MM.1S (cell line): ENCODE data around the gene PLXNA4.

Experiments used
- DNase-seq: peaks from one replicate; pipeline ENCODE4 v3.0.0-alpha.2; 2015
- H2AFZ ChIP-seq: fragments of 300-600 bp; sonication (generic); 2 replicates; pipeline ENCODE4 v1.6.0; 2016; ENCODE audit warnings: antibody characterized with exemption, low read length
- H3F3A ChIP-seq: fragments of 300-600 bp; sonication (generic); 2 replicates; pipeline ENCODE4 v1.6.1; 2016; ENCODE audit warnings: mild to moderate bottlenecking, antibody characterized with exemption, low read length, moderate library complexity, mixed read lengths; ENCODE audit not compliant: insufficient read depth
- H3K27ac ChIP-seq: fragments of 300-600 bp; sonication (generic); 2 replicates; pipeline ENCODE4 v1.5.1; 2016; ENCODE audit warnings: mild to moderate bottlenecking, low read length
- H3K27me3 ChIP-seq: fragments of 300-600 bp; sonication (generic); replicated peaks from 2 replicates; pipeline ENCODE4 v1.6.0; 2016; ENCODE audit warnings: low read length; ENCODE audit not compliant: insufficient read depth
- H3K36me3 ChIP-seq: fragments of 300-600 bp; sonication (generic); replicated peaks from 2 replicates; pipeline ENCODE4 v1.6.1; 2016; ENCODE audit warnings: mild to moderate bottlenecking, low read length, mixed read lengths; ENCODE audit not compliant: insufficient read depth
- H3K4me1 ChIP-seq: fragments of 300-600 bp; sonication (generic); 2 replicates; pipeline ENCODE4 v1.6.1; 2016; ENCODE audit warnings: low read length, mixed read lengths
- H3K4me2 ChIP-seq: fragments of 300-600 bp; sonication (generic); 2 replicates; pipeline ENCODE4 v1.6.0; 2016; ENCODE audit warnings: low read depth, low read length
- H3K4me3 ChIP-seq: fragments of 300-600 bp; sonication (generic); 2 replicates; pipeline ENCODE4 v1.5.1; 2016; ENCODE audit warnings: low read length, mixed read lengths
- H3K79me2 ChIP-seq: fragments of 300-600 bp; sonication (generic); 2 replicates; pipeline ENCODE4 v1.6.1; 2016; ENCODE audit warnings: mixed run types, low read length, mixed read lengths
- H3K9ac ChIP-seq: fragments of 300-600 bp; sonication (generic); 2 replicates; pipeline ENCODE4 v1.6.1; 2016; ENCODE audit warnings: low read length, mixed read lengths
- H3K9me2 ChIP-seq: fragments of 300-600 bp; sonication (generic); replicated peaks from 2 replicates; pipeline ENCODE4 v1.6.1; 2016; ENCODE audit warnings: mild to moderate bottlenecking, low read length, mixed read lengths; ENCODE audit not compliant: insufficient read depth
- H3K9me3 ChIP-seq: fragments of 300-600 bp; sonication (generic); replicated peaks from 2 replicates; pipeline ENCODE4 v1.6.1; 2016; ENCODE audit warnings: mild to moderate bottlenecking, low read length, mixed read lengths; ENCODE audit not compliant: insufficient read depth
- H4K20me1 ChIP-seq: fragments of 300-600 bp; sonication (generic); 2 replicates; pipeline ENCODE4 v1.6.1; 2016; ENCODE audit warnings: mild to moderate bottlenecking, low read length, moderate library complexity, mixed read lengths; ENCODE audit not compliant: insufficient read depth
- EZH2 ChIP-seq: fragments of 300-600 bp; sonication (generic); optimal IDR thresholded peaks from 2 replicates; pipeline ENCODE3; 2017; ENCODE audit warnings: low read depth, mild to moderate bottlenecking, antibody characterized with exemption, low read length, mixed read lengths
- EZH2phosphoT487 ChIP-seq: fragments of 300-600 bp; sonication (generic); IDR thresholded peaks from 2 replicates; pipeline ENCODE4 v1.6.1; 2018; ENCODE audit warnings: antibody characterized with exemption, low read length
- TF ChIP-seq, protein P1 (sequence below): fragments of 300-600 bp; sonication (generic); IDR thresholded peaks from 2 replicates; pipeline ENCODE4 v1.5.1; 2016; ENCODE audit warnings: antibody characterized with exemption, low read length, mixed read lengths

Gene PLXNA4

DNA sequence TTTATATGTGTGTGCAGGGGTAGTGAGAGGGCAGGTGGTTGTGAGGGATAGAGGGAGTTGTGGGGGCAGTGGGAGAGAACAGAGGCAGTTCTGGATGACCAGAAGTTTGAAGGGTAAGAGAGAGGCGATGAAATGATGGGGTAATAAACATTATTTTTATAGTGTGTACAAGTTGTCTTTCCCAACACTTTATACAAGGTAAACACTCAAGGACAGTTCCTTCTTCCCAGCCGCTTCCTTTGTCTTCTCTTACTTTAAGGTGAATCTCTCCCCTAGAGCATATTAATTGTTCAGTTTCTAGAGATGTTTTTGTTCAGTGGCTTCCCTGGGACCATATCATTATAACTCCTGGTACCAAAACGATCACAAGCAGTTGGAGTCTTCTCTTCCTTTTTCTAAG lies 475.8 kb downstream of the PLXNA4 start:
- no peak for DNase-seq
- H3K4me1 ChIP-seq: no peaks in the 10 kb centered on the region
- H3K4me3 ChIP-seq: no peak overlapping the region
- no peak overlapping the region for H3K4me2 ChIP-seq
- TF ChIP-seq EZH2 (no peak), EZH2phosphoT487 (no peak)
- TF ChIP-seq, protein P1, sequence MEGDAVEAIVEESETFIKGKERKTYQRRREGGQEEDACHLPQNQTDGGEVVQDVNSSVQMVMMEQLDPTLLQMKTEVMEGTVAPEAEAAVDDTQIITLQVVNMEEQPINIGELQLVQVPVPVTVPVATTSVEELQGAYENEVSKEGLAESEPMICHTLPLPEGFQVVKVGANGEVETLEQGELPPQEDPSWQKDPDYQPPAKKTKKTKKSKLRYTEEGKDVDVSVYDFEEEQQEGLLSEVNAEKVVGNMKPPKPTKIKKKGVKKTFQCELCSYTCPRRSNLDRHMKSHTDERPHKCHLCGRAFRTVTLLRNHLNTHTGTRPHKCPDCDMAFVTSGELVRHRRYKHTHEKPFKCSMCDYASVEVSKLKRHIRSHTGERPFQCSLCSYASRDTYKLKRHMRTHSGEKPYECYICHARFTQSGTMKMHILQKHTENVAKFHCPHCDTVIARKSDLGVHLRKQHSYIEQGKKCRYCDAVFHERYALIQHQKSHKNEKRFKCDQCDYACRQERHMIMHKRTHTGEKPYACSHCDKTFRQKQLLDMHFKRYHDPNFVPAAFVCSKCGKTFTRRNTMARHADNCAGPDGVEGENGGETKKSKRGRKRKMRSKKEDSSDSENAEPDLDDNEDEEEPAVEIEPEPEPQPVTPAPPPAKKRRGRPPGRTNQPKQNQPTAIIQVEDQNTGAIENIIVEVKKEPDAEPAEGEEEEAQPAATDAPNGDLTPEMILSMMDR: no peak
- no peaks in the 10 kb centered on the region for H3K36me3 ChIP-seq
- no peaks in the 10 kb centered on the region for H3K27me3 ChIP-seq
- no peak overlapping the region for H2AFZ ChIP-seq
- no peak overlapping the region for H3K27ac ChIP-seq
- H3K9me2 ChIP-seq: no peaks in the 10 kb centered on the region
- H4K20me1 ChIP-seq: no peaks in the 10 kb centered on the region
- no peaks in the 10 kb centered on the region for H3K79me2 ChIP-seq
- no peak overlapping the region for H3K9ac ChIP-seq
- H3F3A ChIP-seq: no peaks in the 10 kb centered on the region
- no peaks in the 10 kb centered on the region for H3K9me3 ChIP-seq

DNA sequence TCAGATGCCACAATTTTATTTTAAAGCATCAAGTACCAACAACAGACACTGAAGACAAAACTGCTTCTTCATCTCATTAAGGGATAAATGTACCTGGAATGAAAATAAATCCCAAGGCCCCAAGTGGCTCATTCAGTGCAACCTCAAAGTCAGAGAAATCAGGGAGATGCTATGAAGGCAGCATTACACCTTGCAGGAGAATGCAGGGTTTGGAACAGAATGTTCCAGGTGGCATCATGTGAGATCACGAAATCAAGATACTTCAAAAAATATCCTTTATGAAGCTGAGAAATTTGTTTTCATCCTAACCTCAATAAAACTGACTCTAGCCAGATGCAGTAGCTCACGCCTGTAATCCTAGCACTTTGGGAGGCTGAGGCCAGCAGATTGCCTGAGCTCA lies 477.1 kb downstream of the PLXNA4 start:
- no peaks in the 10 kb centered on the region for H4K20me1 ChIP-seq
- TF ChIP-seq EZH2phosphoT487: no peak
- TF ChIP-seq, protein P1: no peak
- TF ChIP-seq EZH2: no peak
- H3K4me1 ChIP-seq: no peaks in the 10 kb centered on the region
- DNase-seq: no peak
- no peak overlapping the region for H2AFZ ChIP-seq
- no peaks in the 10 kb centered on the region for H3K36me3 ChIP-seq
- no peaks in the 10 kb centered on the region for H3F3A ChIP-seq
- H3K4me2 ChIP-seq: no peak overlapping the region
- no peak overlapping the region for H3K4me3 ChIP-seq
- no peak overlapping the region for H3K9ac ChIP-seq
- H3K9me3 ChIP-seq: no peaks in the 10 kb centered on the region
- H3K27ac ChIP-seq: no peak overlapping the region
- no peaks in the 10 kb centered on the region for H3K27me3 ChIP-seq
- H3K79me2 ChIP-seq: no peaks in the 10 kb centered on the region
- H3K9me2 ChIP-seq: no peaks in the 10 kb centered on the region

DNA sequence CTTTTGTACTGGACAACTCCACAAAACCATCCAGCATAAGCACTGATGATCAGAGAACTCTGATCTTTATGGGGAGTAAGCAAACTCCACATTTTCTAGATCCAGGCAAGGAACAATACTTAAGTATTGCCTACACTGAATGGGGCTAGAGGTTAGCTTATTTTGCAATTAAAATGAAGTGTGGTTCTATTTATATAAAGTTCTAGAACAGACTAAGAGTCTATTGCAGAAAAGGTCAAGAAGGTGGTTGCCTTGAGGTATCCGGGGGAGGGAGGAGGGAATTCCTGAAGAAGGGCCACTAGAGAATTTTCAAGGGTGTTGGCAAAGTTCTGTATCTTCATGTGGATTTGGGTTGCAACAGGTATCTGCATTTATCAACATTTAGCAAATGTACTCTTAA lies 477.9 kb downstream of the PLXNA4 start:
- Histone ChIP-seq H4K20me1 (no peaks in the 10 kb centered on the region), H3K79me2 (no peaks in the 10 kb centered on the region), H3K27ac (no peak overlapping the region), H3K27me3 (no peaks in the 10 kb centered on the region), H3K4me2 (no peak overlapping the region), H2AFZ (no peak overlapping the region), H3K9me2 (no peaks in the 10 kb centered on the region), H3K9ac (no peak overlapping the region), H3F3A (no peaks in the 10 kb centered on the region), H3K4me3 (no peak overlapping the region), H3K9me3 (no peaks in the 10 kb centered on the region), H3K36me3 (no peaks in the 10 kb centered on the region), H3K4me1 (no peaks in the 10 kb centered on the region)
- TF ChIP-seq EZH2 (no peak), EZH2phosphoT487 (no peak)
- TF ChIP-seq, protein P1: no peak
- DNase-seq: no peak
